Ishikawa (cell line): ENCODE measurements around the gene SNRNP48.

Experiments
- TAF1 ChIP-seq: IDR thresholded peaks from 2 replicates; pipeline ENCODE4 v1.6.1; 2012; ENCODE audit warnings: low read depth, mild to moderate bottlenecking
- TF ChIP-seq, protein P1 (sequence below): IDR thresholded peaks from 2 replicates; pipeline ENCODE4 v1.6.1; 2012

DNA sequence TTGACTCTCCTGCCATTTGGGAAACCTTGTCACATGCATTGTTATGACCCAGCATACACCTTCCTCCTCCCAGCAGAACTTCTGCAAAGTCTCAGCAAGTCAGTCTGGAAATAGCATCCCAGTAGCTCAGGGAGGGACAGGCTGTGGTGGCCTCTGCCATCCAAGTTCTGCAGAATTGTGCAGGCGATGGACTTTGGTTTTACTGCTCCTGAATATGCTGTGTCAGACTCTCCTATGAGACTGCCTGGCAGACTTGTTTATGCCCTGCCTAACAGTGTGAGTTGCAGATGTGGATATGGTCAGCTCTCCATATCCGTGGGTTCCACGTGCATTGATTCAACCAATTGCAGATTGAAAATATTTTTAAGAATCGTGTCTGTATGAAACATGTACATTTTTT lies 52.8 kb downstream of the SNRNP48 start:
- no peak for TF ChIP-seq TAF1
- TF ChIP-seq, protein P1, sequence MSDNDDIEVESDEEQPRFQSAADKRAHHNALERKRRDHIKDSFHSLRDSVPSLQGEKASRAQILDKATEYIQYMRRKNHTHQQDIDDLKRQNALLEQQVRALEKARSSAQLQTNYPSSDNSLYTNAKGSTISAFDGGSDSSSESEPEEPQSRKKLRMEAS = no peak
